HUES48 (cell line): ENCODE results near the gene CHRNA4.

Experiments used
- H3K27ac ChIP-seq: one replicate; pipeline ENCODE4 v1.7.0; 2013; ENCODE audit warnings: low read depth, low read length, inconsistent platforms
- H3K27me3 ChIP-seq: 2 replicates; pipeline ENCODE4 v1.6.1; 2013; ENCODE audit warnings: mild to moderate bottlenecking, low read length; ENCODE audit not compliant: control insufficient read depth, insufficient read depth
- H3K36me3 ChIP-seq: 2 replicates; pipeline ENCODE4 v1.6.1; 2013; ENCODE audit warnings: low read length; ENCODE audit not compliant: control insufficient read depth, insufficient read depth
- H3K4me1 ChIP-seq: 2 replicates; pipeline ENCODE4 v1.6.1; 2013; ENCODE audit warnings: mild to moderate bottlenecking, low read length; ENCODE audit not compliant: control insufficient read depth, insufficient read depth
- H3K4me3 ChIP-seq: 2 replicates; pipeline ENCODE4 v1.5.1; 2013; ENCODE audit warnings: mild to moderate bottlenecking, low read depth, low read length
- H3K9ac ChIP-seq: 2 replicates; pipeline ENCODE4 v1.6.1; 2013; ENCODE audit warnings: mild to moderate bottlenecking, low read depth, low read length, moderate library complexity
- H3K9me3 ChIP-seq: 2 replicates; pipeline ENCODE4 v1.6.1; 2013; ENCODE audit warnings: low read length; ENCODE audit not compliant: control insufficient read depth, insufficient read depth

Gene CHRNA4

DNA sequence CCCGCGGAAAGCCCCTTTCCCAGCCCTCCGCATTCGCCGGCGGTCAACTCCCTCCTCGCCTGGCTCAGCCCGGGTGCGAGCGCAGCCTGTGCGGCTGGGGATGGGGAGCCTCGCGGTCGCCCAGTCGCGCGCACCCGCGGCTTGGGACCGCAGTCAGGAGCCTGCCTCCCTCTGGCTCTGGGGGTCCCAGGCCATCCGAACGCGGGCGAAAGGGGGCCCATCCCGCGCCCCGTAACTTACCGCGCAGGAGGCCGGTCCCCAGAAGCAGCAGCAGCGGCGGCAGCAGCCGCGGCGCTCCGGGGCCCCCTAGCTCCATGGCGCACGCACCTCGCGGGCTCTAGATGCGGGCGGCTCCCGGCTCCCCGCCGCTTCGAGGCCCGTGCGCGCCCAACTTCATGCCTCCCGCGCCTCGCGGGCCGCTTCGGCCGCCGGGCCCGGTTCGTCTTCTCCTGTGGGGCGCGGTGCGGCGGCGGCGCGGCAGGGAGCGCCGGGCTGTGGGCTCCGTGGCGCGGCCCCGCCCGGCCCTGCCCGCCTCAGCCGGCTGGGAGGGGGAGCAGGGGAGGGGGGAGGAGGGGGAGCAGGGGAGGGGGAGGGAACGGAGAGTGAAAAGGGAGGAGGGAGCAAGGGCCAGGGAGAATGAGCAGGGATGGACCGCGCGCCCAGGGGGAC lies at the start of gene CHRNA4:
Gene CHRNA4, minus strand, starts transcription at position 500 of the 669 bp plus-strand sequence. Its CDS starts 184 bp downstream, at position 316.
- Histone ChIP-seq H3K36me3 (no peaks in the 10 kb centered on the region), H3K27ac (no peak within 1 kb of the TSS), H3K9me3 (no peaks in the 10 kb centered on the region), H3K9ac (no peak within 1 kb of the TSS), H3K27me3 (peaks cover 30% of the 10 kb centered on the region), H3K4me3 (peak within 1 kb of the TSS; percentile 67), H3K4me1 (peaks cover 3% of the 10 kb centered on the region; the same call in 1 of the 2 replicates)

DNA sequence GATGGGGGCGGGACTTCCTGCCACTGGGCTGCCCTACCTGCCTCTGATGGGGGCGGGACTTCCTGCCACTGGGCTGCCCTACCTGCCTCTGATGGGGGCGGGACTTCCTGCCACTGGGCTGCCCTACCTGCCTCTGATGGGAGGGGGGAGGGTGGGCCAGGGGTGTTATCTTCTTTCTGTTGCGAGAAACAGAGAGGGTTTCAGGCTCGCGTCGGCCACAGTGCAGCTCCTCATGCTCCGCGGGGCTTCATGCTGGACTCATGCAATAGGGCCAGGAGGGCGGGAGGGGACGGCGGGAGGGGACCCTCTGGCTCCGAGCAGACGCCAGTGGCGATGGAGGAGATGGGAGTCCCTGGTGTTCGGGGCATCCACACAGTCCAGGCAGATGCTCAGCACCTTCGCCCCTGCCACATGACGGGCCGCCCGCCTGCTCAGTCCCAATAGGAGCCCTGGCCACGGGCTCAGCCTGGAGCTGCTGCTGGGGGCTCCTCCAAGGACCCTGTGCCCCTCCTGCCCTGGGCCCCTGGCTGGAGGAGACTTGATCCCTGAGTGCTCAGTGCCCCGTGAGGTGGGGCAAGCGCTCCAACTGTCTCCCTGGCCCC lies 48.8 kb upstream of the CHRNA4 start:
- no peaks in the 10 kb centered on the region for H3K27me3 ChIP-seq
- no peak overlapping the region for H3K9ac ChIP-seq

DNA sequence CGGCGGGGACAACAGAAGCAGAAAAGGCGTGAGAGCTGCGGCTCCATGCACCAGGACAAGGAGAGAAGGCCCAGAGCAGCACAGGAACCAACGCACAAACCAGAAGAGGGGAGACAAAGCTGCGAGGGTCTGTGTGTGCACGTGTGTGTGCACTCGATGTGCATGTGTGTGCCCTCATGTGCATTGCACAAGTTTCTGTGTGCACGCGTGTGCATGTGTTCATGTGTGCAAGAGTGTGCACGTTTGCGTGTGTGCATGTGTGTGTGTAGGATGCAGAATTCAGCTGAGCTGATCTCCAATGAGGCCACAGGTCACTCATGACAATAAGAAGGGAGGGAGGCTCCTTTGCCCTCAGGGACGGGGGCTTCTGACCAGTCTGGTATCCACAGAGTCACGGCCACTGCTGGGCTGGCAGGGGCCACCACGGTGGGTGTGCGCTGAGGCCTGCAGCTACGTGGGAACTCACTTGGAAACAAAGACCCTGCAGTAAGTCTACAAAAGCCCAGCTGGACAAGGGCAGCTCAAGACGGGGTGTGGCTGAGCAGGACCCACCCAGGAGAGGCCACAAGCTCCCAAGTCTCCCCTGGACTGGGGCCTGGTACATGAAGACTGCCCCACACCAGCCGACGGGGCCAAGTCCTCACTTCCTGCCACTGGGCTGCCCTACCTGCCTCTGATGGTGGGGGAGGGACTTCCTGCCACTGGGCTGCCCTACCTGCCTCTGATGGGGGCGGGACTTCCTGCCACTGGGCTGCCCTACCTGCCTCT lies 48.1 kb upstream of the CHRNA4 start:
- H3K9ac ChIP-seq: no peak overlapping the region; the same call in 1 of the 2 replicates
- no peaks in the 10 kb centered on the region for H3K36me3 ChIP-seq
- no peak overlapping the region for H3K4me3 ChIP-seq
- H3K9me3 ChIP-seq: no peaks in the 10 kb centered on the region
- H3K4me1 ChIP-seq: peaks cover 7% of the 10 kb centered on the region; the same call in 1 of the 2 replicates
- no peaks in the 10 kb centered on the region for H3K27me3 ChIP-seq
- no peak overlapping the region for H3K27ac ChIP-seq

More for the DNA sequence above, 48.8 kb upstream of the CHRNA4 start:
- Histone ChIP-seq H3K9me3 (no peaks in the 10 kb centered on the region), H3K4me1 (peaks cover 3% of the 10 kb centered on the region; the same call in 1 of the 2 replicates), H3K36me3 (no peaks in the 10 kb centered on the region), H3K27ac (no peak overlapping the region), H3K4me3 (no peak overlapping the region)

DNA sequence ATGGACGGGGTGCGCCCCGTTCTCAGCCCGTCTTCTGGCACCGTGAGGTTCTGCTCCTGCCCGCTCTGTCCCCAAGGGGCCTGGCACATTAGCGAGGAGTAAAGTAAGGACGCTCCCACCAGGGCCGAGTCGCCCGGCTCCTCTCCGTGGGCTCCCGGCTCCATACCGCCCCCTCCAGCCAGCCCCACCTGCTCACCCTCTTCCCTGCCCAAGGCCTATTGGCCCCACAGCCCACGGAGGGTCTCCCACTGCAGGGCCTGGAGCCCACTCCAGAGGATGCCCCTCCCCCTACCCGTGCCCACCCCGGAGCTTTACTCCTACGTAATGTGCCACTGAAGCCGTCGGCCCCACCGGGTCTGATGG lies 47.5 kb upstream of the CHRNA4 start:
- Histone ChIP-seq H3K27ac (no peak overlapping the region), H3K36me3 (no peaks in the 10 kb centered on the region), H3K4me3 (no peak overlapping the region), H3K27me3 (no peaks in the 10 kb centered on the region), H3K9ac (no peak overlapping the region), H3K4me1 (peaks cover 7% of the 10 kb centered on the region; the same call in 1 of the 2 replicates), H3K9me3 (no peaks in the 10 kb centered on the region)

DNA sequence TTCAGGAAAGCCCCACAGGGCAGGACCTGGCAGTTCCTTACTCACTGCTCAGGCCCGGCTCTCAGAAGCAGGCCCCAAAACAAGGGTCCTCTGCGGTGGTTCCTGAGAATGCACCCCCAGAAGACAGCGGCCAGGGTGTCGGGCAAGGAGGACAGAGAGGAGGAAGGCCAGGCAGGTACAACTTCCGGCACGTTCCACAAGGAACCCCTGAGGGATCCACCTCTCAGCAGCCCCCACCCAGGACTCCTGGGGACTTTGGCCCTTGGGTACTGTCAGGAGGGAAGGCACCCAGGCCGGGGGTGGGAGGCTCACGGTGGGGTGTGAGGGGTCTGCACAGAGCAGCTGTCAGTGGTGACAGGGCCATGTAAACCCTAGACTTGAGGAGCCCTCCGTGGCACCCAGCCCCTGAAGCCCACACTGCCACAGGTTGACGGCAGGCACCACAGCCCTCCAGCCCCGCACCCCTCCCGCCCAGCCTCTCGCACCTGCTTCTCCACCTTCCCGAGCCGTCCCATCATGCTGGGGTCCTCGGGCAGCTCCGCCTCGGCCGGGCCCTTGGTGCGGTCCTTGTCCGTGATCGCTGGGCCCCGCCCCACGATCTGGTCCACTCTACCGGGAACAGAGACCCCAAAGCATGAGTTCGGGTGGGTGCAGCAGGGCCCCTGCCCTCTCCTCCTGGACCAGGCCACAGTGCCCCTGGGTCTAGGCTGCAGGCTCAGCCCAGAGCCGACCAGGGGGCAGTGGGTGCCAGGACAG lies 47.0 kb upstream of the CHRNA4 start:
- no peaks in the 10 kb centered on the region for H3K9me3 ChIP-seq
- H3K4me1 ChIP-seq: peaks cover 7% of the 10 kb centered on the region; the same call in 1 of the 2 replicates
- no peaks in the 10 kb centered on the region for H3K36me3 ChIP-seq
- no peak overlapping the region for H3K4me3 ChIP-seq
- H3K9ac ChIP-seq: no peak overlapping the region
- H3K27ac ChIP-seq: no peak overlapping the region
- no peaks in the 10 kb centered on the region for H3K27me3 ChIP-seq

DNA sequence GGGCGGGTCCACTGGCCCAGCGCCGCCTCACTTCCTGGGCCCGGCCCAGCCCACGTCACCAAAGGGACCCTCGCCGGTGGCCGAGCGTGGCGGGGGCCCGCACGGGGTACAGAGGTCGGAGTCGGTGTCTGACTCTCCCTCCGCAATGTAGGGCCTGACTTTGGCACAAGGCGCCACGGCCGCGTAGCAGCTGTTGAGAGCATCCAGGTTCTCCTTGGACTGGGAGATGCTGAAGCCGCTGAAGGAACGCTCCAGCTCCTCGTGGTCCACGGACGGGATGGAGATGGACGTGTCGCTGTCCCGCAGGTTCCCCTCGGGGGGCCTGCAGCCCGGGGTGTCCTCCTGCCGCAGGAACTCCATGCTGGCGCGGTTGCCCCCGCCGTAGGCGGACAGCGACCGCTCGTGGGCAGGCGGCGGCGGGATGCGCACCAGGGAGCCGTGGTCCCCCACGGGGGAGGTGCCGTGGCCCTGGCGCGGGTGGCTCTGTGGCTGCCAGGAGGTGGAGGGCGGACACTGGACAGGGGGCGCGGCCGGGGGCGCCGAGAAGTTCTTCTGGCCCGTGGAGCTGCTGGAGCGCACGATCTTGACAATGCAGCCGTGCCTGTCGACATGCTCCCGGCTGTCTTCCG lies 45.6 kb upstream of the CHRNA4 start:
- Histone ChIP-seq H3K27me3 (no peaks in the 10 kb centered on the region), H3K9ac (no peak overlapping the region), H3K4me3 (no peak overlapping the region), H3K36me3 (no peaks in the 10 kb centered on the region), H3K27ac (no peak overlapping the region), H3K4me1 (peaks cover 7% of the 10 kb centered on the region; the same call in 1 of the 2 replicates), H3K9me3 (no peaks in the 10 kb centered on the region)

DNA sequence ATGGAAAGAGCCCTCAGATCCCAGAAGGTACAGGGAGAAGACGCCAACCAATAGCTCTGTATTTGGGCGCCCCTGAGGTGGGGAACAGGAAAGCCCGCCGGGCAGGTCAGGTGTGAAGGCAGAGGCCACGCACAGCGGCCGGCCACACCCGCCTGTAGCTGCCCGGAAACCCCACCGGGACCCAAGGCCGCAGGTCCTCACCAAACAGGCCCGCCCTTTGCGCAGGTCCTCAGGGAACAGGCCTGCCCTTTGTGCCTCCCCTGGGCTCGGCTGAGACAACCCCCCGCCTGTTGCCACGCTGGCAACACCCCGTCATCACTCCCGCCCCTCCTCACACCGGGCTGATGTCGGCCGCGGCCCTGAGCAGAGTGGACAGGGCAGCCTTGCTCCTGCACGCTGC lies 44.9 kb upstream of the CHRNA4 start:
- Histone ChIP-seq H3K27me3 (no peaks in the 10 kb centered on the region), H3K36me3 (no peaks in the 10 kb centered on the region), H3K27ac (no peak overlapping the region), H3K9me3 (no peaks in the 10 kb centered on the region), H3K4me1 (peaks cover 7% of the 10 kb centered on the region; the same call in 1 of the 2 replicates), H3K4me3 (no peak overlapping the region), H3K9ac (no peak overlapping the region)

DNA sequence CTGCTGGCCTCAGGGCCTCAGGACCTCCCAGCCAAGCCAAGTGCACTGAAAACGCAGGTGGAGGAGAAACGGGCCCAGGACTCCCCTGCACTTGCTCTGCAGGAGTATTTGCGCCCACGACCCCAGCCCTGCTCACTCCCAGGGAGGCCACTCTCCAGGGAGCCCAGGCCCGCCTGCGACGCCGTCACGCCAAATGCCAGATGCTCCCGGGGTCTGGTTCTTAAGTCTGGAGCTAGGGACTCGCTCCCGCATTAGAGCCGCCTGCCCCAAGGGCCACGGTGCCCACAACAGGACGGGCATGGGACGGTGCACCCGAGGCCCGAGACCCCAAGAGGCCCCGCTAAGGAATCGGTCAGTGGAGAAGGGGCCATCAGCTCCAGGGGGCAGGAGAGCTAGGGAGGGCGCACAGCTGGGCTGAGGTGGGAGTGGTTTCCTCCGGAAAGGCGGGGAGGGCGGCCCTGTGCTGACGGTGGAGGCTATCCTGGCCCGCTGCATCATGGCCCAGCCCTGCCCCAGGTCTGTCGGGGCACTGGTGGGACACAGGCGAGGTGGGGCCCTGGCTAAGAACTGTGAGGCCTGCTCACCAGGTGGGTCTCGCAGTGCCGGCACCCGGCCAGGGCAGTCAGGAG lies 44.1 kb upstream of the CHRNA4 start:
- Histone ChIP-seq H3K27me3 (no peaks in the 10 kb centered on the region), H3K4me1 (peaks cover 7% of the 10 kb centered on the region; the same call in 1 of the 2 replicates), H3K27ac (no peak overlapping the region), H3K9ac (no peak overlapping the region), H3K4me3 (no peak overlapping the region), H3K36me3 (no peaks in the 10 kb centered on the region), H3K9me3 (no peaks in the 10 kb centered on the region)

DNA sequence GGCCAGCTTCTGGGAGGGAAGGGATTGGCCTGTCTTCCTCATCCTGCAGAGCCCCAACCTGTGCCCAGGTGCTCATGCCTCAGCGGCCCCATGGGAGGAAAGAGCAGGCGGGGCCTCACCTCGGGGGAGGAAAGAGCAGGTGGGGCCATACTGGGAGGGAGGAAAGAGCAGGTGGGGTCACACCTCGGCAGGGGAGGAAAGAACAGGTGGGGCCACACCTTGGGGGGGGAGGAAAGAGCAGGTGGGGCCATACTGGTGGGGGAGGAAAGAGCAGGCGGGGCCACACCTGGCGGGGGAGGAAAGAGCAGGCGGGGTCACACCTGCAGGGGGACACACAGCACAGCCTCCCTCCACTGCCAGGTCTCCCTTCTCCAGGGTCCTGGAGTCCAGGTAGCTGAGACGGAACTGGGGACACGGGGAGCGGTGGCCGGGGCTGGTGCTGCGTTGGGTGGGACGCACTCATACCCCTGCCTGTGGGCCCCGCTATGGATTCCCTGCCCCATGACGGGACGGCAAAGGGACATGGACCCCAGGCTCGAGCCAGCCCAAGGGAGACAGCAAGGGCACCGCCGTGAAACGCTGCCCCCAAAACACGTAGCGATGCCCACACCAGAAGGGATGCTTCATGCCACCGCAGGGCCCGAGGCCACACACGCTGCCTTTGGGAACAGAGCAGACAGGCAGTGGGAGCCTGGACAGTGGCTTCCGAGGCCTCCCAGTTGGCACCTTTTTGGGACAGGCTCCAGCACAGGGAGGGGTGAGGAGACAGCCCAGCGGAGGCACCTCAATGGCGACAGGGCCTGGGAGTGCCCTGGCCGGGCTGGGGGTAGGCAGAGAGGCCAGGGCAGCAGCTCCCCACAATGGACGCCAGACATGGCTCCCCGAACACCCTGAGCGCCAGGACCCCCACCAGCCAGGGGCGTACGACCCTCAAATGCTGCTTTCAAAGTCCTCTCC lies 43.3 kb upstream of the CHRNA4 start:
- Histone ChIP-seq H3K9me3 (no peaks in the 10 kb centered on the region), H3K4me1 (peaks cover 6% of the 10 kb centered on the region; the same call in 1 of the 2 replicates), H3K4me3 (no peak overlapping the region), H3K36me3 (no peaks in the 10 kb centered on the region), H3K9ac (no peak overlapping the region), H3K27ac (no peak overlapping the region), H3K27me3 (no peaks in the 10 kb centered on the region)
